ENCODE data around the gene PLPPR4.
"Not testable (repeated sequence)": the region's sequence is repeated elsewhere in the genome, so short reads cannot be mapped to it uniquely, and the experiment has no call there.

PLPPR4 gene

GRCh38 chr1:99269321-99269720 is 5.0 kb downstream of the PLPPR4 start:
- no peak for DNase-seq

DNA sequence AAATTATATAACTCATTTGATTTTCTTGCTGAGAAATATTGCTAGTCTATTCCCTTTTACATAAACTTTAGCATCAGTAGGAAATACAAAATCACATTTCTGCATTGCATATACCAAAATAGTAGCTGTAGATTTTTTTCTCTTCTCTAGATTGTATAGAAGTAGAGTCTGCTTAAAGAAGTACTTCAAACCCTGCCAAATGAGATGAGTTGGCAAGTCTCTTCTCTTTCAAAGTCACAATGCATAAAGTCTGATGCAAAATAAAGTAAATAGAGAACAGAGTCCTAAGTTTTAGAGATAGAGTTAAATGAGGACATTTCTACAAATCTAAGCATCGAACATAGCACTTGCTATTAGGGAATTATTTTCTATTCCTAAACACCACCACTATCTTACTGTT is 6.4 kb downstream of the PLPPR4 start:
- DNase-seq: no peak

GRCh38 chr1:99271249-99271648 is 7.0 kb downstream of the PLPPR4 start:
- DNase-seq: no peak

GRCh38 chr1:99277066-99277465 is 12.8 kb downstream of the PLPPR4 start:
- no peak for DNase-seq

DNA sequence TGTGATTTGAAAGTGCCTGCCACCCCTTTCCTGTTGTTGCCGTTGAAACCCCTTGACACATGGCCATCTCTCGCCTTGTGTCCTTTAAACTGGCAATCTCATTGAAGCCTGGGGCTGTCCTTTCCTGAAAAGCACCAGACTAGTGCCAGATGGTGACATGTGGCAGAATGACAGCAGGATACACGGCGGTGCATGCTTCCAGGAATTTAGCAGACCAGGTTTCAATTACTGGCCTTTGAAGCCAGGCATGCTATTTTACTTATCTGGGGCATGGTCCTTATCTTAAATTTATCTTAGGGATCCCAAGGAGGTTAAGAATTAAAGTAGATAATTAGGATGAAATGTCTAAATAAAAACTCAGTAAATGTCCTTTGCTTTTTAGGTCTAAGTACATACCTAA is 15.2 kb downstream of the PLPPR4 start:
- no peak for DNase-seq

GRCh38 chr1:99281105-99281504 is 16.8 kb downstream of the PLPPR4 start:
- DNase-seq: no peak

GRCh38 chr1:99282536-99282935 is 18.2 kb downstream of the PLPPR4 start:
- DNase-seq: no peak

GRCh38 chr1:99283521-99283920 is 19.2 kb downstream of the PLPPR4 start:
- DNase-seq: not testable (repeated sequence)

- DNase-seq: no peak
These were observed 28.6 kb downstream of the PLPPR4 start for GRCh38 chr1:99292886-99293285.

GRCh38 chr1:99297923-99298322 is 33.6 kb downstream of the PLPPR4 start:
- DNase-seq: no peak

- DNase-seq: no peak
These were observed 40.5 kb downstream of the PLPPR4 start for GRCh38 chr1:99304725-99305282.

- DNase-seq: no peak
These were observed 41.3 kb downstream of the PLPPR4 start for GRCh38 chr1:99305626-99306025.

- no peak for DNase-seq
These were observed 41.8 kb downstream of the PLPPR4 start for GRCh38 chr1:99306056-99306455.

DNA sequence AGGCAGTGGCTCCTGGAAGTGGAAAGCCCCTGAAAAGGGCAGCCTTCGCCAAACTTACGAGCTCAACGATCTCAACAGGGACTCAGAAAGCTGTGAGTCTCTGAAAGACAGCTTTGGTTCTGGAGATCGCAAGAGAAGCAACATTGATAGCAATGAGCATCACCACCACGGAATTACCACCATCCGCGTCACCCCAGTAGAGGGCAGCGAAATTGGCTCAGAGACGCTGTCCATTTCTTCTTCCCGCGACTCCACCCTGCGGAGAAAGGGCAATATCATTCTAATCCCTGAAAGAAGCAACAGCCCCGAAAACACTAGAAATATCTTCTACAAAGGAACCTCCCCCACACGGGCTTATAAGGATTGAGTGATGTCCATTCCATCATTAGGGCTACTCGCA is 42.4 kb downstream of the PLPPR4 start:
- DNase-seq: no peak

- DNase-seq: no peak
These were observed 51.0 kb downstream of the PLPPR4 start for GRCh38 chr1:99315305-99315704.

GRCh38 chr1:99326215-99326949 is 62.1 kb downstream of the PLPPR4 start:
- DNase-seq: no peak

GRCh38 chr1:99327357-99327756 is 63.1 kb downstream of the PLPPR4 start:
- peak; percentile 27 for DNase-seq

- no peak for DNase-seq
These were observed 63.9 kb downstream of the PLPPR4 start for GRCh38 chr1:99328171-99328570.

- DNase-seq: no peak
These were observed 66.8 kb downstream of the PLPPR4 start for GRCh38 chr1:99331083-99331482.

DNA sequence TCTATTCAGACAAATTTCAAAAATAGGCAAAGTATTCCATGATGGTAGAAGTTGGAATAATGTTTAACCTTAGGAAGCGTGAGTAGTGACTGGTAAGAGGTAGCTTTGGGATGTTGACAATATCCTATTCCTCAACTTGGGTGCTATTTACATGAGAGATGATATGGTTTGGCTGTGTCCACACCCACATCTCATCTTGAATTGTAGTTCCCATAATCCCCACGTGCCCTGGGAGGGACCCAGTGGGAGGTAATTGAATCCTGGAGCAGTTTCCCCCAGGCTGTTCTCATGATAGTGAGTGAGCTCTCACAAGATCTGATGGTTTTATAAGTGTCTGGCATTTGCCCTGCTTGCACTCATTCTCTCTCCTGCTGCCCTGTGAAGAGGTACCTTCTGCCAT is 67.3 kb downstream of the PLPPR4 start:
- DNase-seq: no peak

DNA sequence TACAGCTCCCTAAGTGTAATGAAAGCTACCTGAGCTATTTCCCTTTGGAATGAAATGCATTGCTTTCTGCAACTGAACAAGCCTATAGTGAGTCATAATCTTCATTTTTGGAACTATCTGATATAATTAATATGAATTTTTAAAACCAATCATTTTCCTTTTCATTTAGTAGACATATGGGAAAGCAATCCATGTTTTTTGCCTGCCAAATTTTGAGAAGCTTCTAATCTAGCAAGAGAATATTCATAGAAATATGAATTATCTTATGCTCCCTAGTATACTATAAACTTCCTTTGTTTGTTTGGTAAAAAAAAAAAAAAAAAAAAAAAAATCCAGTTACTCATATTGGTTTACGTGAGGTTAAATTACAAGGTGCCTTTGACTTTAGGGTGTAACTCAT is 68.3 kb downstream of the PLPPR4 start:
- DNase-seq: no peak

DNA sequence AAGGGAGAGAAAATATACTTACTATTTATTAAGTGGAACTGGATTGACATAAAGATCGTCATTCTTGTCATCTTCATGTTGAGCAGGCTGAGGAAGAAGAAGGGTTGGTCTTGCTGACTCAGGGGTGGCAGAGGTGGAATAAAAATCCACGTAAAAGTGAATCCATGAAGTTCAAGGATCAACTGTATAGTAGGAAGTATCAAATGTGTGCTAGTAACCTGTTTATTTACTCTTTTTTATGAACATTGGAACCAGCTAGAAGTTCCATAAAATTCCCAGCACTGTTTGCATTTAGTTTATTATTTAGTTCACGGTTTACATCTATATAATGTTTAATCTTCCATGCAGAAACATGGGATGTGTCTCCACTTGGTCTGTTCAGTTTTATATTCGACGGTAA is 70.7 kb downstream of the PLPPR4 start:
- DNase-seq: no peak

GRCh38 chr1:99347041-99347684 is 82.9 kb downstream of the PLPPR4 start:
- DNase-seq: no peak

DNA sequence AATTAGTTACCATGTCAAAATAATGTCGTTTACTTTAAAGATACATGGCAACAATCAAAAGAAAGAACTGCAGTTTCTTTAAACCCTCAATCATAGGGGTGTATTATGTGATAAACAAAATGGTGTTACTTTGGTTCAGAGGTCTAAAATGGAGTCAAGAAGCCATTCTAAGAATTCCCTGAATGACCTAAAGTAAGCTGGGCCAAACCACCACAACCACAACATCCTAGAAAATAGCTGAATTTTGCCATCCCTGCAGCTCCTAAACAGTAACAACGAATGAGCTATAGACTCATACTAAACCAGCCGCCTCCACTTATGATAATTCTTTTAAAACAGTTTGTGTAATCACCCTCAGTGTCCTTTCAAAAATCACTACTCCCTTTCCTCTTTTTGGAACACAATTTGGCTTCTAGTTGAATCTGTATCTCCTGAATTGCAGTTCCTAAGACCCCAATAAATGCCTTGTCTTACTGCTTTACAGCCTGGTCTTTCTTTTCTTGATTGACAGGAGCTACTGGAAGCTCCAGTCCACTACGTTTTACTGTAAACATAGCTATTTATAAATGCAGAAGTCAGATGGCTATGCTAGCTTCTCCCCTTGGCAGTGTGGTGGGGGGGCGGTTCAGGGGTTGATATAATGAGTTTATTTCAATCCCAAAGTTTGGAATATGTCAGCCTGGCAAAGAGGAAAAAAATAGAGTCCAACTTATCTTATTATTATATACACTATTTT is 84.3 kb downstream of the PLPPR4 start:
- DNase-seq: no peak

All from NCI-H510A (cell line).